ENCODE data around the gene OR5K4. TPM values are rescaled to one million over a fixed set of nuclear protein-coding genes. Genes with fewer than 3 reads are reported as not detected.

The OR5K4 gene
- total RNA-seq, 6 donors from 2014 or later, result not detected

GRCh38 chr3:98329392-98330124 is 24.1 kb upstream of the OR5K4 start:
- 7 to 14% methylated on average over 6 of the region's 6 CpGs for WGBS, 2 donors
- Histone ChIP-seq H3K27ac (no peak overlapping the region), H3K4me3 (no peak overlapping the region), H3K36me3 (no peaks in the 10 kb centered on the region), H3K9me3 (no peaks in the 10 kb centered on the region), H3K4me1 (no peaks in the 10 kb centered on the region), H3K27me3 (no peaks in the 10 kb centered on the region)
- DNase-seq (peak in 1 of 2 donors; percentile 29), ATAC-seq (ENCODE audit: low FRiP score in 2 of 2) (peak; percentile 68 to 79)
- no peak for TF ChIP-seq POLR2A (IDR thresholded peaks at IDR 0.05)
- no peak for TF ChIP-seq EP300 (IDR thresholded peaks at IDR 0.05)
- peak; percentile 23 to 74 (median 50) for TF ChIP-seq CTCF (IDR thresholded peaks at IDR 0.05)

- TF ChIP-seq CTCF (IDR thresholded peaks at IDR 0.05) (no peak), EP300 (IDR thresholded peaks at IDR 0.05) (no peak), POLR2A (IDR thresholded peaks at IDR 0.05) (no peak)
- WGBS, 2 donors, result 67 to 82% methylated on average over 1 of the region's 1 CpG
- no peaks in the 10 kb centered on the region for H3K4me1 ChIP-seq
These were observed 22.3 kb upstream of the OR5K4 start for GRCh38 chr3:98331329-98331728.

GRCh38 chr3:98333989-98334606 is 19.6 kb upstream of the OR5K4 start:
- DNase-seq (no peak), ATAC-seq (ENCODE audit: low FRiP score in 2 of 2) (no peak)
- Histone ChIP-seq H3K4me3 (no peak overlapping the region), H3K9me3 (no peaks in the 10 kb centered on the region), H3K27me3 (no peaks in the 10 kb centered on the region), H3K36me3 (no peaks in the 10 kb centered on the region), H3K27ac (no peak overlapping the region), H3K4me1 (no peaks in the 10 kb centered on the region)
- no peak for TF ChIP-seq POLR2AphosphoS5 (IDR thresholded peaks at IDR 0.05)
- TF ChIP-seq POLR2A (IDR thresholded peaks at IDR 0.05), result no peak
- TF ChIP-seq EP300 (IDR thresholded peaks at IDR 0.05), result no peak
- TF ChIP-seq CTCF (IDR thresholded peaks at IDR 0.05), result peak in 1 of 6 experiments; percentile 19
- 38 to 53% methylated on average over 3 of the region's 3 CpGs for WGBS, 2 donors

More at GRCh38 chr3:98331329-98331728, 22.3 kb upstream of the OR5K4 start:
- no peak for ATAC-seq (ENCODE audit: low FRiP score in 2 of 2)
- no peak overlapping the region for H3K27ac ChIP-seq
- DNase-seq, result no peak
- H3K36me3 ChIP-seq, result no peaks in the 10 kb centered on the region
- no peaks in the 10 kb centered on the region for H3K27me3 ChIP-seq
- no peaks in the 10 kb centered on the region for H3K9me3 ChIP-seq
- no peak overlapping the region for H3K4me3 ChIP-seq

- H3K36me3 ChIP-seq, result no peaks in the 10 kb centered on the region
- 67 to 93% methylated on average over 1 of the region's 1 CpG for WGBS, 2 donors
- no peaks in the 10 kb centered on the region for H3K27me3 ChIP-seq
- no peaks in the 10 kb centered on the region for H3K9me3 ChIP-seq
- TF ChIP-seq CTCF (IDR thresholded peaks at IDR 0.05), result no peak
- no peak for TF ChIP-seq POLR2A (IDR thresholded peaks at IDR 0.05)
- TF ChIP-seq POLR2AphosphoS5 (IDR thresholded peaks at IDR 0.05), result no peak
- no peak for TF ChIP-seq EP300 (IDR thresholded peaks at IDR 0.05)
- DNase-seq (no peak), ATAC-seq (ENCODE audit: low FRiP score in 2 of 2) (no peak)
- no peak overlapping the region for H3K4me3 ChIP-seq
- H3K4me1 ChIP-seq, result no peaks in the 10 kb centered on the region
- H3K27ac ChIP-seq, result no peak overlapping the region
These were observed 14.6 kb upstream of the OR5K4 start for GRCh38 chr3:98339031-98339430.
